GM18499 (cell line): ENCODE data around the gene CHD2.

ENCODE experiments used
- ATAC-seq: cut with Tn5 transposase; IDR thresholded peaks from one replicate; pipeline ENCODE4 v1.9.1; 2021; ENCODE audit warnings: moderate number of reproducible peaks; ENCODE audit not compliant: insufficient read depth, unreplicated experiment

CHD2 gene

GRCh38 chr15:93076217-93076616 lies 176.1 kb downstream of the CHD2 start:
- ATAC-seq = no peak

- no peak for ATAC-seq
Observed at GRCh38 chr15:93076875-93077274, 176.8 kb downstream of the CHD2 start.
